ENCODE results near the gene FKBP5. TPM values are rescaled to one million over a fixed set of nuclear protein-coding genes. Genes with fewer than 3 reads are reported as not detected.

The FKBP5 gene
- total RNA-seq, 1 donor from 2014 or later = 5.9 TPM

DNA sequence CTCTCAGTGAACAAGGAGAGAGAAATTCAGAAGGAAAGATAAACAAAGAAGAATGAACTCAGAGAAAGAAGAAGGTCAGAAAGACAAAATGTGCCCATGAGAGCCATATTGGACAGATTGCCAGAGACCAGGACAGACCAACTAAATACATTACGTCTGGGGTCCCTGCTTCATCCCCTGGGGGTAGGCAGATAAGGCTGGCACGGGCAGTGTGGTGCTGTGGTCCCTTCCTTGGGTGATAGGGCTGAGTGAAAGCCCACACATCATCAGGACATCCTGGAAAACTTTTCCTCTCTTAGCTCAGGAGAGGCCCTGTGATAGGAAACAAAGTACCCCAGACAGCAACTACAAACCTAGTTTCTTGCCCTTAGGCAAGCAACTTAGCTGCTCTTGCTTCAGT, 34.9 kb upstream of the FKBP5 start:
- DNase-seq (ENCODE audit: low spot score, unreplicated experiment) = no peak
- TF ChIP-seq, protein P1, sequence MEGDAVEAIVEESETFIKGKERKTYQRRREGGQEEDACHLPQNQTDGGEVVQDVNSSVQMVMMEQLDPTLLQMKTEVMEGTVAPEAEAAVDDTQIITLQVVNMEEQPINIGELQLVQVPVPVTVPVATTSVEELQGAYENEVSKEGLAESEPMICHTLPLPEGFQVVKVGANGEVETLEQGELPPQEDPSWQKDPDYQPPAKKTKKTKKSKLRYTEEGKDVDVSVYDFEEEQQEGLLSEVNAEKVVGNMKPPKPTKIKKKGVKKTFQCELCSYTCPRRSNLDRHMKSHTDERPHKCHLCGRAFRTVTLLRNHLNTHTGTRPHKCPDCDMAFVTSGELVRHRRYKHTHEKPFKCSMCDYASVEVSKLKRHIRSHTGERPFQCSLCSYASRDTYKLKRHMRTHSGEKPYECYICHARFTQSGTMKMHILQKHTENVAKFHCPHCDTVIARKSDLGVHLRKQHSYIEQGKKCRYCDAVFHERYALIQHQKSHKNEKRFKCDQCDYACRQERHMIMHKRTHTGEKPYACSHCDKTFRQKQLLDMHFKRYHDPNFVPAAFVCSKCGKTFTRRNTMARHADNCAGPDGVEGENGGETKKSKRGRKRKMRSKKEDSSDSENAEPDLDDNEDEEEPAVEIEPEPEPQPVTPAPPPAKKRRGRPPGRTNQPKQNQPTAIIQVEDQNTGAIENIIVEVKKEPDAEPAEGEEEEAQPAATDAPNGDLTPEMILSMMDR (IDR thresholded peaks at IDR 0.05; ENCODE audit: unreplicated experiment) = no peak
- H3K27ac Mint-ChIP-seq = no peak overlapping the region
- H3K4me3 Mint-ChIP-seq (ENCODE audit: low read depth) = no peak overlapping the region
- H3K36me3 Mint-ChIP-seq (ENCODE audit: insufficient read depth) = no peaks in the 10 kb centered on the region
- H3K4me1 Mint-ChIP-seq (ENCODE audit: low read depth) = peaks cover 24% of the 10 kb centered on the region
- no peaks in the 10 kb centered on the region for H3K9me3 Mint-ChIP-seq (ENCODE audit: low read depth)
- peaks cover 38% of the 10 kb centered on the region for H3K27me3 Mint-ChIP-seq

DNA sequence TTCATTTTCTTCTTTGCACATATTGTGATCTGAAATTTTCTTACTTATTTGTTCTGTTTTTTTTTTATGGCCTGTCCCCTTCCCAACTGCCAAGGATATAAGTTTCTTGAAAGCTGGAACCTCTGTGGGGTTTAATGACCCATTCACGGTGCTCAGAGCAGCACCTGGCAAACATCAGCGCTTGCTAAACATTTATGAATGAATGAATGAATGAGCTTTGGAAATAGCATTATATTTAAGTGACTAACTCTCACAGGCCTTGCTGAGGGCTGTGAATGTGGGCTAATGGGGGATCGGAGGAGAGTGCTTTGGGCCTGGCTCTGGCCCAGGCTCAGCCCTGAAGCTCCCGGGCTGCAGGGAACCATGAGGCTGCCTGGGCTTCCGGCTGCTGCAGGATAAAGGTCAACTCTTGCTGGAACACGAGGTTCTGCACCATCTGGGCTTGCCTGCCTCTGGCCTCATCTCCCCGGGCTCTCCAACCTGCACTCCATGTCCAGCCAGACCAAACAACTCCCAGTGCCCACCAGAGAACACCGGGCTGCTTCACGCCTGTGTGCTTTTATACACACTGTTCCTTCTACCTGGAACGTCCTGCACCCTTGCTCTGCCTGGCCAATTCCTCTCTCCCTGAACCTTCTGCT, 33.5 kb upstream of the FKBP5 start:
- no peak overlapping the region for H3K4me3 Mint-ChIP-seq (ENCODE audit: low read depth)
- no peaks in the 10 kb centered on the region for H3K36me3 Mint-ChIP-seq (ENCODE audit: insufficient read depth)
- TF ChIP-seq, protein P1 (IDR thresholded peaks at IDR 0.05; ENCODE audit: unreplicated experiment) = no peak
- H3K4me1 Mint-ChIP-seq (ENCODE audit: low read depth) = peaks cover 19% of the 10 kb centered on the region
- no peak for DNase-seq (ENCODE audit: low spot score, unreplicated experiment)
- H3K27me3 Mint-ChIP-seq = peaks cover 41% of the 10 kb centered on the region
- no peak overlapping the region for H3K27ac Mint-ChIP-seq
- H3K9me3 Mint-ChIP-seq (ENCODE audit: low read depth) = no peaks in the 10 kb centered on the region

DNA sequence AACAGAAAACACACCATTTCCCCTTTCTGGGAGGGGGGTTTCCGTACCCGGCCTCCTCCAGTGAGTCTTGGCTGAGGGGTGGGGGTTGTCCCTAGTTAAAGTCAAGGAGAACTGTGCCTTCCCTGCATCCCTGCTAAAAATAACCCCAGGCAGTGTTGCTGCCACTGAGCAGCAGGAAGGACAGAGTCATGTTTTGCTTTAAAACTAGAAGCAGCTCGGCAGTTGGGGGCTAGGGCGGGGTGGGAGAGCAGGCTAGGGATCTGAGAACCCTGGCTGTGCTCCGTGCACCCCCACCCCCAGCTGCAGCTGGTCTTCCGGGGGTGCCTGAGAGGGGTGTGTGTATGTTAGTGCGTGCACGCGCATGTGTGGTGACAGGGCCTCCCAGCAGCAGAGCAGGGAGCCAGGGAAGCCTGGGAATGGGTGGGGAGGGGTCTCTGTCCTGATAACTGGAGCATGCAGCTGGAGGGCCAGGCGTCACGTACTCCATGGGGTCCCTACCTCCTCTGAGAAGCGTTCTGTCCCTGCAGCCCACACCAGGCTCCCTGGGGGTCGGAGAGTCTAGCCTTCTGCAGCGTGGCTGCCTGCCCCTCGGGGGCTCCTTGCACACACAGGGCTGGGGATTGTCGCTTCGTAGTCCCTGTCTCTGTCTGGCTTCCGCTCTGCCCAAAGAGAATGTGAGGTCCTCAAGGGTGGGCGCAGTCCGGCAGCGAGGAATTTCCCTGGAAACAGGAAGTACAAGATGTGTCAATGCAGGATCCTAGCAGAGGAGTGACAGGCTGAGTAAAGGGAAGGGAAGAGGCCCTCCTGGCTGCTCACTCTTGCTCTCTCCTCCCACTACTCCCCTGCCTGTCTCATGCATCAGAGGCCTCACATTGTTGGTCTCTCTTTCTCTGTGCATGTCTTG, 31.4 kb upstream of the FKBP5 start:
- Mint-ChIP-seq H3K27ac (peak overlapping the region; percentile 25), H3K4me1 (ENCODE audit: low read depth) (peaks cover 10% of the 10 kb centered on the region), H3K9me3 (ENCODE audit: low read depth) (no peaks in the 10 kb centered on the region), H3K27me3 (peaks cover 36% of the 10 kb centered on the region), H3K4me3 (ENCODE audit: low read depth) (peak overlapping the region; percentile 23), H3K36me3 (ENCODE audit: insufficient read depth) (no peaks in the 10 kb centered on the region)
- DNase-seq (ENCODE audit: low spot score, unreplicated experiment) = no peak
- TF ChIP-seq, protein P1 (IDR thresholded peaks at IDR 0.05; ENCODE audit: unreplicated experiment) = no peak

DNA sequence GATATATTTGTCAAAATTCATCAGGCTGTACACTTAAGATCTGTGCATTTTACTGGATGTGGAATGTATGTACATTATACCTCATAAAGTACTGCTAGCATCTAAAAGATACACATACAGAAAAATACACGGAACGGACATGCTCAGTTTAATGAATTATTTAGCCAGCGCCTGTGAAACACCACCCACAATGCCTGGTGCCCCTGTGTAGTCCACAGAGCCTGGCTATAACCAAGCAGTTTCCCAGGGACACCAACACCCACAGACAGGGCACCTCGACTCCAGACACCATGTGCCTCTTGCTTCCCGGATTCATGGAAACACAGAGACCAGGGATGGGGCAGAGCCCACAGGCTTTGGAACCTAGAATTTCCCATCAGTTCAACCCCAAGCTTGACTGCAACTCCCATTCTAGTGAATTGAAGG, 30.7 kb upstream of the FKBP5 start:
- TF ChIP-seq, protein P1 (IDR thresholded peaks at IDR 0.05; ENCODE audit: unreplicated experiment) = no peak
- Mint-ChIP-seq H3K9me3 (ENCODE audit: low read depth) (no peaks in the 10 kb centered on the region), H3K36me3 (ENCODE audit: insufficient read depth) (no peaks in the 10 kb centered on the region), H3K4me1 (ENCODE audit: low read depth) (peaks cover 10% of the 10 kb centered on the region), H3K4me3 (ENCODE audit: low read depth) (no peak overlapping the region), H3K27me3 (peaks cover 32% of the 10 kb centered on the region), H3K27ac (no peak overlapping the region)
- no peak for DNase-seq (ENCODE audit: low spot score, unreplicated experiment)

DNA sequence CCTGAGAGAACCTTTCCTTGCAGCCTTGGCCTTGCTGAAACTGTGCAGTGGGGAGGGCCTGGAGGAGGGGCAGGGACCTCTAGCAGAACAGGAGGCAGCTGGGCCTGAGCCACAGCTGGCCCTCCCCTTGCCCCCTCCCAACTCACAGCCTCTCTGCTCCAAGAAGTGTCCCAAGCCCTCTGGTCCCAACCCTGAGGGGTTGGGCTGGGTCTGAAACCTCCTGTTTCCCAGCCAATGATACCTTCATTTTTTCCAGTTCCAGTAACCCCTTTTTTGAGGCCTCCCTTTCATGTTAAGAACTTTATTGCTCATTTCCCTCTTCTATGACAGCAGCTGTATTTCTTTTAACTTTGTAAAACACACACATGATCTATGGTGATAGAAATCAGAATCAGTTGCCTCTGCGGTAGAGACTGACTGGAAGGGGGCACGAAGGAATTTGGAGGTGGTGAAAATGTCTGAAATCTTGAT, 30.2 kb upstream of the FKBP5 start:
- Mint-ChIP-seq H3K4me3 (ENCODE audit: low read depth) (no peak overlapping the region), H3K9me3 (ENCODE audit: low read depth) (no peaks in the 10 kb centered on the region), H3K4me1 (ENCODE audit: low read depth) (peaks cover 10% of the 10 kb centered on the region), H3K36me3 (ENCODE audit: insufficient read depth) (no peaks in the 10 kb centered on the region), H3K27me3 (peaks cover 28% of the 10 kb centered on the region), H3K27ac (no peak overlapping the region)
- TF ChIP-seq, protein P1 (IDR thresholded peaks at IDR 0.05; ENCODE audit: unreplicated experiment) = no peak
- no peak for DNase-seq (ENCODE audit: low spot score, unreplicated experiment)
